Keratinocyte (primary cell): ENCODE data around the gene KLHL3. TPM values are rescaled to one million over a fixed set of nuclear protein-coding genes. Genes with fewer than 3 reads are reported as not detected.

Experiments used
- DNase-seq: peaks from one replicate; pipeline ENCODE4 v3.0.0-alpha.2; 2011; ENCODE audit warnings: low read depth, missing footprints, low spot score
- FAIRE-seq: peaks from 2 replicates; lab custom pipeline; 2011; peaks lifted over from hg19 to GRCh38; lab: Jason Lieb, UNC
- H2AFZ ChIP-seq: 2 replicates; pipeline ENCODE4 v1.6.0; 2012; ENCODE audit warnings: low read length, control low read depth, inconsistent platforms; ENCODE audit not compliant: control insufficient read depth
- H3K27ac ChIP-seq: 2 replicates; pipeline ENCODE4 v1.5.1; 2011; ENCODE audit warnings: low read length; ENCODE audit not compliant: control insufficient read depth, insufficient read depth
- H3K27me3 ChIP-seq: 3 replicates; pipeline ENCODE4 v1.6.0; 2011; ENCODE audit warnings: low read length; ENCODE audit not compliant: control insufficient read depth, insufficient read depth; ENCODE audit errors: extremely low read depth
- H3K36me3 ChIP-seq, 2 experiments: 2 replicates in 1 of 2; 3 replicates in 1 of 2; pipeline ENCODE4 v1.5.1; 2011; ENCODE audit warnings: low read length in 2 of 2, mild to moderate bottlenecking in 1 of 2; ENCODE audit not compliant: control insufficient read depth in 2 of 2, insufficient read depth in 2 of 2; ENCODE audit errors: extremely low read depth in 1 of 2
- H3K4me1 ChIP-seq: 3 replicates; pipeline ENCODE4 v1.5.1; 2011; ENCODE audit warnings: low read length; ENCODE audit not compliant: control insufficient read depth, insufficient read depth; ENCODE audit errors: extremely low read depth
- H3K4me2 ChIP-seq: 3 replicates; pipeline ENCODE4 v1.6.0; 2011; ENCODE audit warnings: low read depth, low read length; ENCODE audit not compliant: control insufficient read depth, insufficient read depth; ENCODE audit errors: extremely low read depth
- H3K4me3 ChIP-seq, 3 experiments: fragments of 200-600 bp in 1 of 3; sonication (generic) in 1 of 3; 2 replicates in 2 of 3; 3 replicates in 1 of 3; pipeline ENCODE4 v1.5.1; 2011 to 2016; ENCODE audit warnings: low read length in 3 of 3, mild to moderate bottlenecking in 3 of 3, control low read depth in 2 of 3, inconsistent platforms in 1 of 3, low read depth in 1 of 3, mixed read lengths in 1 of 3, mixed run types in 1 of 3, moderate library complexity in 1 of 3; ENCODE audit not compliant: control insufficient read depth in 2 of 3, insufficient read depth in 2 of 3; ENCODE audit errors: extremely low read depth in 1 of 3
- H3K79me2 ChIP-seq: 2 replicates; pipeline ENCODE4 v1.6.0; 2012; ENCODE audit warnings: low read length; ENCODE audit not compliant: control insufficient read depth, insufficient read depth
- H3K9ac ChIP-seq: 3 replicates; pipeline ENCODE4 v1.6.0; 2011; ENCODE audit warnings: low read length; ENCODE audit not compliant: control insufficient read depth, insufficient read depth; ENCODE audit errors: extremely low read depth
- H3K9me1 ChIP-seq: 3 replicates; pipeline ENCODE4 v1.6.0; 2011; ENCODE audit warnings: low read length; ENCODE audit not compliant: control insufficient read depth, insufficient read depth; ENCODE audit errors: extremely low read depth
- H3K9me3 ChIP-seq: 2 replicates; pipeline ENCODE4 v1.5.1; 2012; ENCODE audit warnings: low read depth, low read length; ENCODE audit not compliant: control insufficient read depth
- H4K20me1 ChIP-seq: 3 replicates; pipeline ENCODE4 v1.6.0; 2011; ENCODE audit warnings: low read length; ENCODE audit not compliant: control insufficient read depth, insufficient read depth; ENCODE audit errors: extremely low read depth
- EZH2 ChIP-seq: IDR thresholded peaks from one replicate; pipeline ENCODE4 v1.6.1; 2012; ENCODE audit warnings: inconsistent platforms, mild to moderate bottlenecking, low read length, moderate library complexity
- dilution Hi-C: fragments of 300-500 bp; cut with MboI; formaldehyde crosslinking; loops from one replicate; pipeline ENCODE4 v1.7.0; 2020; ENCODE audit warnings: low sequenced_read_pairs; ENCODE audit not compliant: extremely low pct_ligation_motif_present
- polyA plus RNA-seq, 5 experiments: library from polyadenylated mRNA; depleted of rRNA in 3 of 5; stranded (reverse) in 3 of 5; stranded (forward) in 1 of 5; unstranded in 1 of 5; fragments of >200 nt; gene quantifications; 1 replicate in 1 of 5; 2 replicates in 3 of 5; 3 replicates in 1 of 5; pipeline versions ENCODE4 v1.2.1 to v1.2.3, GENCODE V29; 2011 to 2012; ENCODE audit warnings: missing spikeins in 2 of 5, low read depth in 1 of 5, low replicate concordance in 1 of 5
- TF ChIP-seq, protein P1 (sequence below), 3 experiments: IDR thresholded peaks in 1 of 3; conservative IDR thresholded peaks in 1 of 3; optimal IDR thresholded peaks in 1 of 3; 2 replicates in 2 of 3; 3 replicates in 1 of 3; pipeline versions ENCODE3 to v1.5.1; 2011; ENCODE audit warnings: low read length in 3 of 3, mild to moderate bottlenecking in 3 of 3, moderate library complexity in 2 of 3, control low read depth in 1 of 3, inconsistent platforms in 1 of 3; ENCODE audit not compliant: insufficient read depth in 2 of 3; ENCODE audit errors: extremely low read depth in 1 of 3

KLHL3 gene
- polyA plus RNA-seq, 1 donor (not counting 4 experiments of a cell fraction or from before 2014, with no cell fraction given), result 2.5 TPM

DNA sequence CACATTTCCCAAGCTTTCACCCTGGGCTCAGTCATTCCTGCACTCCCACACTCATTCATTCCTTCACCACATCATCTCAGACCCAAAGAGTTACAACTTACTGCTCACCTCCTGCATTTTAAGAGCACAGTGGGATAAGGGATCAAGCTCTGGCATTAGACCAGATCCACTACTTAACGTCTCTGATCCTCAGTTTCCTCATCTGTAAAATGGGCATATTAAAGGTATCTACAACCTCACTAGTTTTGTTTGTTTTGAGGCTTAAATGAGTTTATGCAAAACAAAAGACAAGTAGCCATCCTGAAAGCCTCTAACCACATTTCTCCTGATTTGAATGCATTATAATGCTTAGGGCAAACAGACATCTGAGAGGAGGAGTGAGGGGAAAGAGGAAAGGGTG lies 77.6 kb downstream of the KLHL3 start:
- no peak overlapping the region for H2AFZ ChIP-seq
- no peaks in the 10 kb centered on the region for H3K79me2 ChIP-seq
- no peaks in the 10 kb centered on the region for H3K9me3 ChIP-seq
- no peaks in the 10 kb centered on the region for H3K9me1 ChIP-seq
- no peak overlapping the region for H3K4me3 ChIP-seq
- H4K20me1 ChIP-seq, result no peaks in the 10 kb centered on the region
- no peak overlapping the region for H3K4me2 ChIP-seq
- FAIRE-seq, result no peak
- H3K9ac ChIP-seq, result no peak overlapping the region
- DNase-seq, result no peak
- H3K27me3 ChIP-seq, result no peaks in the 10 kb centered on the region
- dilution Hi-C loops, result no loop called here
- no peaks in the 10 kb centered on the region for H3K4me1 ChIP-seq
- H3K36me3 ChIP-seq, result no peaks in the 10 kb centered on the region
- TF ChIP-seq, protein P1, sequence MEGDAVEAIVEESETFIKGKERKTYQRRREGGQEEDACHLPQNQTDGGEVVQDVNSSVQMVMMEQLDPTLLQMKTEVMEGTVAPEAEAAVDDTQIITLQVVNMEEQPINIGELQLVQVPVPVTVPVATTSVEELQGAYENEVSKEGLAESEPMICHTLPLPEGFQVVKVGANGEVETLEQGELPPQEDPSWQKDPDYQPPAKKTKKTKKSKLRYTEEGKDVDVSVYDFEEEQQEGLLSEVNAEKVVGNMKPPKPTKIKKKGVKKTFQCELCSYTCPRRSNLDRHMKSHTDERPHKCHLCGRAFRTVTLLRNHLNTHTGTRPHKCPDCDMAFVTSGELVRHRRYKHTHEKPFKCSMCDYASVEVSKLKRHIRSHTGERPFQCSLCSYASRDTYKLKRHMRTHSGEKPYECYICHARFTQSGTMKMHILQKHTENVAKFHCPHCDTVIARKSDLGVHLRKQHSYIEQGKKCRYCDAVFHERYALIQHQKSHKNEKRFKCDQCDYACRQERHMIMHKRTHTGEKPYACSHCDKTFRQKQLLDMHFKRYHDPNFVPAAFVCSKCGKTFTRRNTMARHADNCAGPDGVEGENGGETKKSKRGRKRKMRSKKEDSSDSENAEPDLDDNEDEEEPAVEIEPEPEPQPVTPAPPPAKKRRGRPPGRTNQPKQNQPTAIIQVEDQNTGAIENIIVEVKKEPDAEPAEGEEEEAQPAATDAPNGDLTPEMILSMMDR (optimal IDR thresholded peaks at IDR 0.05 in 1 of 3, IDR thresholded peaks at IDR 0.05 in 1 of 3, conservative IDR thresholded peaks at IDR 0.05 in 1 of 3; ENCODE audit: extremely low read depth in 1 of 3, insufficient read depth in 2 of 3, low read length in 3 of 3), result no peak
- no peak for TF ChIP-seq EZH2
- H3K27ac ChIP-seq, result no peak overlapping the region

- Histone ChIP-seq H3K27ac (no peak overlapping the region), H3K4me2 (no peak overlapping the region), H3K9me1 (no peaks in the 10 kb centered on the region), H4K20me1 (no peaks in the 10 kb centered on the region), H3K36me3 (no peaks in the 10 kb centered on the region), H3K4me1 (no peaks in the 10 kb centered on the region), H3K79me2 (no peaks in the 10 kb centered on the region), H3K27me3 (no peaks in the 10 kb centered on the region), H2AFZ (no peak overlapping the region), H3K9me3 (no peaks in the 10 kb centered on the region), H3K9ac (no peak overlapping the region), H3K4me3 (no peak overlapping the region)
- dilution Hi-C loops, result no loop called here
- TF ChIP-seq, protein P1 (optimal IDR thresholded peaks at IDR 0.05 in 1 of 3, IDR thresholded peaks at IDR 0.05 in 1 of 3, conservative IDR thresholded peaks at IDR 0.05 in 1 of 3; ENCODE audit: extremely low read depth in 1 of 3, insufficient read depth in 2 of 3, low read length in 3 of 3), result no peak
- no peak for TF ChIP-seq EZH2
- DNase-seq, result no peak
- no peak for FAIRE-seq
Observed at GRCh38 chr5:137657073-137657472, 78.8 kb downstream of the KLHL3 start.
